Skeletal muscle satellite cell (primary cell): ENCODE data around the gene SLC35F1.

Experiments
- H3K27me3 ChIP-seq: 2 replicates; pipeline ENCODE4 v1.7.0; 2013; ENCODE audit warnings: low read length; ENCODE audit not compliant: control insufficient read depth, insufficient read depth
- H3K36me3 ChIP-seq: 2 replicates; pipeline ENCODE4 v1.7.0; 2013; ENCODE audit warnings: mild to moderate bottlenecking, control low read depth, low read length; ENCODE audit not compliant: insufficient read depth
- H3K4me1 ChIP-seq: 2 replicates; pipeline ENCODE4 v1.7.0; 2013; ENCODE audit warnings: low read length; ENCODE audit not compliant: control insufficient read depth, insufficient read depth
- H3K4me2 ChIP-seq: 2 replicates; pipeline ENCODE4 v1.7.0; 2013; ENCODE audit warnings: mild to moderate bottlenecking, low read length
- H3K4me3 ChIP-seq: 2 replicates; pipeline ENCODE4 v1.7.0; 2013; ENCODE audit warnings: low read length
- H3K9ac ChIP-seq: 2 replicates; pipeline ENCODE4 v1.7.0; 2013; ENCODE audit warnings: mild to moderate bottlenecking, low read depth, low read length, moderate library complexity
- H3K9me3 ChIP-seq: replicated peaks from 2 replicates; pipeline ENCODE4 v1.7.0; 2013; ENCODE audit warnings: mild to moderate bottlenecking, control low read depth, low read length

Gene SLC35F1

DNA sequence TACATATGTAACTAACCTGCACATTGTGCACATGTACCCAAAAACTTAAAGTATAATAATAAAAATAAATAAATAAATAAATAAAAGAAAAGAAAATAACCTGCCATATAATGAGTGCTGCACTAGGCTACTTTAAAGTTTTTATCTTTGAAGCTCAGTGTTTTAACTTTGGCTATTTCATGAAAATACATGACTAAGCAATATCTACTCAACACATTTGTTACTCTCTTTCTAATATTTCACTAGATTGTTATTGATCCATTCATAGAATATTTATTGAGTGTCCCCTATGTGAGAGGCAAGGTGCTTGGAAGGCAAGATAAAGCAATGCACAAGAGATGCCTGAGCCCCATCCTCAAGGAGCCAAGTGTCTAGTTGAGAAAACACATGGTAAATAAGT lies 221.7 kb downstream of the SLC35F1 start:
- no peak overlapping the region for H3K4me2 ChIP-seq
- H3K9me3 ChIP-seq = no peaks in the 10 kb centered on the region
- no peaks in the 10 kb centered on the region for H3K4me1 ChIP-seq
- no peak overlapping the region for H3K4me3 ChIP-seq
- H3K9ac ChIP-seq = no peak overlapping the region
- no peaks in the 10 kb centered on the region for H3K27me3 ChIP-seq
- no peaks in the 10 kb centered on the region for H3K36me3 ChIP-seq

DNA sequence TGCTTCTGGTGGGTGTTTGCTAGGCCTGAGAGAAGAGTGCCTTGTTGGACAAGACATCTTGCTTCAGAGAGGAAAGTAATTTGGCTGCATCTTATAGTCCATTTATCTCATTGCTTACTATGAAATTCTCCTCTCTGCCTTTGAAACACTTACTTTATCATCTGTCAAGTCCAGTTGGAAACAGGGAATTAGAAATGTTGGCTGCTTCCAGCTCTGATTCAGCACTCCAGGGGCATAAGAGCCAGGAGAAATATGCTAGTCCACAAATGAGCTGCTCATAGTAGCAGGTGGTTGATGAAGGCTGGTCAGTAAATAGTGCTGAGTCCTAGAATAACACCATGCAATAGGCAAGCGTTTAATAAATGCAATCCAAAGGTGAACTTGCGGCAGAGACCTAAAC lies 227.1 kb downstream of the SLC35F1 start:
- Histone ChIP-seq H3K36me3 (no peaks in the 10 kb centered on the region), H3K4me3 (no peak overlapping the region), H3K4me2 (no peak overlapping the region), H3K9me3 (no peaks in the 10 kb centered on the region), H3K4me1 (no peaks in the 10 kb centered on the region), H3K27me3 (peaks cover 3% of the 10 kb centered on the region), H3K9ac (no peak overlapping the region)

DNA sequence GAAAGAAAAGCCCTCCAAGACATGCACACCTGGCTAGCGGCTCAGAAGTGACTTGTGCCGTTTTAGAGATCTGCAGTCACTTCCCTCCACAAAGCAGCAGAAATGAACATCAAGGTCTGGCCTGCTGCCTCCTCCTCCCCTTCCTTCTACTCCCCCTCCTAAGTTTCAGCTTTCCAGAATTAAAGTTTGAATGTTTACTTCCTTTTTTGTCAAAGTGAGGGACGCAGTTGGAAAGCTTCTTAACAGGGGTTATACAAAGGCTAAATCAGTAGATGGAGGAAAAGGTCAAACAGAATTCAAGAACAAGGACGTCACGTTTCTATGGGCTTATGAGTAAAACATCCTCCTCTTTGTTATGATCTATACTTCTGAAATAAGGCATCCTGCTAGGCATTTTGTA lies 227.7 kb downstream of the SLC35F1 start:
- Histone ChIP-seq H3K36me3 (no peaks in the 10 kb centered on the region), H3K9me3 (no peaks in the 10 kb centered on the region), H3K9ac (no peak overlapping the region), H3K27me3 (peaks cover 3% of the 10 kb centered on the region), H3K4me2 (no peak overlapping the region), H3K4me3 (no peak overlapping the region), H3K4me1 (no peaks in the 10 kb centered on the region)

DNA sequence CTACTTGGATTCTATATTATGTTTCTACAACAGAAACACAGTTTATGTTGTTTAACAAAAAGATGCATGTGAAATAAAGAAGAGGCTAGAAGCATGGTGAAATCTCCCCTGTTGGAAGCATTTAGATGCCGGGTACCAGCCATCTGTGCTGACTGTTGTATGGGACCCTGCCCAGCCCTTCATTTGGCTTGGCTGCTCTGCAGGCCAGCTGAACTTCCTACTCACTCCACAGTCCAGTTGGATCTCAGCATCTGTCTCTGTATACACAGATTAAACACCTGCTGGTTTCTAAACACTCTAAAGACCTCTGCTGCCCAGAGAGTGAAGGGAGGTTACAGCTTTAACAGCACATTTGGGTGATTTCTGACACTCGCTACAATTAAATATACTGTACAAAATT lies 228.3 kb downstream of the SLC35F1 start:
- H3K4me3 ChIP-seq = no peak overlapping the region

DNA sequence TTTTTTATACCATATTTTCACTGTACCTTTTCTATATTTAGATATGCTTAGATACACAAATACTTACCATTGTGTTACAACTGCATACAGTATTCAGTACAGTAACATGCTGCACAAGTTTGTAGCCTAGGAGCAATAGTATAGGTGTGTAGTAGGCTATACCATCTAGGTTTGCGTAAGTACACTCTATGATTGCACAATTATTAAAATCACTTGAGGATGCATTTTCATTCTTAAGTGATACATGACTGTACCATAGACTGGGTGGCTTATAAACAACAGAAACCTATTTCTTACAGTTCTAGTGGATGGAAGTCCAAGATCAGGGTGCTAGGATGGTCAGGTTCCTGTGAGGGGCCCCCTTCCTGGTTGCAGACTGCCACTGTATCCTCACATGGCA lies 234.1 kb downstream of the SLC35F1 start:
- peaks cover 4% of the 10 kb centered on the region for H3K4me1 ChIP-seq
- H3K4me3 ChIP-seq = no peak overlapping the region
- no peak overlapping the region for H3K9ac ChIP-seq
- H3K4me2 ChIP-seq = no peak overlapping the region
- H3K27me3 ChIP-seq = no peaks in the 10 kb centered on the region
- H3K36me3 ChIP-seq = no peaks in the 10 kb centered on the region
- no peaks in the 10 kb centered on the region for H3K9me3 ChIP-seq

More for the DNA sequence above, 228.3 kb downstream of the SLC35F1 start:
- Histone ChIP-seq H3K9ac (no peak overlapping the region), H3K9me3 (no peaks in the 10 kb centered on the region), H3K4me1 (no peaks in the 10 kb centered on the region), H3K36me3 (no peaks in the 10 kb centered on the region), H3K27me3 (peaks cover 3% of the 10 kb centered on the region), H3K4me2 (no peak overlapping the region)

DNA sequence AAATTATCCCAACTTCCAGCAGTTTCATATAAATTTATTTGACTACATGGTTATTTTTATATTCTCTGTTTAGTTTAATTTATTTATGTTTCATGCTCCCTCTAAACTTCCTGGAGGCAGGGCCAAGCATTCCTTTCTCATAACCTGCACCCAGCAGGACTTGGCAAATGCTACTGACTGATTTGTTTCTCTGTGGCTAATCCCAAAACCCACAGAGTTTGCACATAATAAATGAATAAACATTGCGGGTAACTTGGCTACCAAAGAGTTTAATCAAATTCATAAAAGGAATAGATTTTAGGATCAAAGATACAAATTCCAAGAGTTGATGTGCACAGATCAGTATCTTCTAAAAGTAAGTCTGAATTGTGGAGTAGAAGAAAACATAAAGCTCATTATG lies 239.5 kb downstream of the SLC35F1 start:
- Histone ChIP-seq H3K9ac (no peak overlapping the region), H3K27me3 (no peaks in the 10 kb centered on the region), H3K4me1 (peaks cover 35% of the 10 kb centered on the region), H3K36me3 (no peaks in the 10 kb centered on the region), H3K9me3 (no peaks in the 10 kb centered on the region), H3K4me3 (no peak overlapping the region), H3K4me2 (no peak overlapping the region)

DNA sequence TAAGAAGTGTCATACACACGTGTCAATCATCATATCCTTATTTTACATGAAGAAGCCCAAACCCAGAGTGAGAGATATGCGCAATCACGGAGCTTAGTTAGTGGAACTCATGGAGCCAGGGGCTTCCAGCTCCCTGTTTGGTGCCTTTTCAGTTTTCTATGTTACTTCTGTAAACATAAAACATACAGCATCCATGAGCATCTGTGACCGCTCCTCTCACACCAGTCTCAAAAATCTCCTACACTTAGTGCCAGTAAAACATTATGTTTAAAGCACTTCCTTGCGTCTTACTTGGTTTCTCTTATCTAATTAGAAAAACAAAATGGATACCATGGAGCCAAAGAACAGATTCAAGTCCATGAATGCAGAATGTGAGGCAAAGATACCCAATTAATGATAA lies 240.4 kb downstream of the SLC35F1 start:
- Histone ChIP-seq H3K4me2 (no peak overlapping the region), H3K4me1 (peaks cover 35% of the 10 kb centered on the region), H3K9me3 (no peaks in the 10 kb centered on the region), H3K9ac (no peak overlapping the region), H3K36me3 (no peaks in the 10 kb centered on the region), H3K27me3 (no peaks in the 10 kb centered on the region), H3K4me3 (no peak overlapping the region)

DNA sequence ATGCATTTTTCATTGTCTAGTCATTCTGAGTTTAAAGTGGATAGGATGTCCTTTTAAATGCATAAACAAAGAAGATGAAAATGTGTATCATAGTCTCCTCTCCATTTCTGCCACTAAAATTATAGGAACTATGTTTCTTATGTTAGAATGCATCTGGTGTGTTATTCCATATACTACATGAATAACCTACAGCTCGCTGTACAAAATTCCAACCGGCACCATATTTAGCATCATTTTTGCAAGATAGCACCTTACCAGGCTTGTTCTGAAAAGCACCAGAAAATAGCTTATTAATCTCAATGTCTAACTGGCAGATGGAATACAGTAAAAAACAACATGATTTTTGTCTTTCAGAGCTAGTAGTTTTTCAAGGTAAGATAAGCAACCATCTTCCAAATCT lies 241.5 kb downstream of the SLC35F1 start:
- H3K4me2 ChIP-seq = no peak overlapping the region
- no peaks in the 10 kb centered on the region for H3K36me3 ChIP-seq
- H3K27me3 ChIP-seq = no peaks in the 10 kb centered on the region

DNA sequence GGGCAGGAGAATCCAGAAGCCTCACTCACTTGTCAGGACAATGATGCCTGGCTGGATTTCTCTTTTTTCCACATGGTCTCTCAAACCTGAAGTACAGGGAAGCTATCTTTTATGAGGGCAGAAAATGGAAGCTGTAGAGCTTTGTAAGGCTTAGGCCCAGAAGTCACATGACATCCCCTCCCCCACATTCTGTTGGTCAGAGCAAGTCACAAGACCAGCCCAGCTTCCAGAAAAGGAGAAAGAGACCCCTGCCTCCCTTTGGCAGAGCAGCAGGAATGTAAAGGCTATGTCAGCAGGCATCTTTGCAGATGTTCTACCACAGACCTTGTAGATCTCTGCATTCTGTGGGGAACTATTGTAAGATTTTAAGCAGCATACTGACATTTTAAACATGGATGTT lies 245.5 kb downstream of the SLC35F1 start:
- H3K4me1 ChIP-seq = peaks cover 18% of the 10 kb centered on the region

More for the DNA sequence above, 241.5 kb downstream of the SLC35F1 start:
- Histone ChIP-seq H3K9ac (no peak overlapping the region), H3K4me1 (peaks cover 35% of the 10 kb centered on the region), H3K9me3 (no peaks in the 10 kb centered on the region), H3K4me3 (no peak overlapping the region)

DNA sequence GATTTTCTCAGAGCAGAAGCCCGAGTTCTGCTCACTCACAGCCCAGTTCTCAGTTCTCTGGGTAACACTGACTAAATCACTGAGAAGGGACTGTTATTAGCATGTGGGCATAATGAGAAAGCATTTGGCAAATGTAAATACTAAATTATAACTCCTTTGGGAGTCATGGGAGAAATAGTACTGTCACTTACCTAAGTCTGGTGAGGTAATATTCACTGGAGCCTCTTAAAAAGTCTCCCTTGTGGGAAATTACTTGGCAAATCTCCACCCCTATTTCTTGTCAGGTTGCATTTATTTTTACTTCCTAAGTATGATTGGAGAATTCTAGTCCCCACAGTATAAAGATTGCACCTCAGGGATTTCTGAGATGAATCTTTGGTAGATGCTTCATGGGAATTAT lies 254.3 kb downstream of the SLC35F1 start:
- no peaks in the 10 kb centered on the region for H3K9me3 ChIP-seq
- H3K36me3 ChIP-seq = no peaks in the 10 kb centered on the region
- no peak overlapping the region for H3K9ac ChIP-seq
- H3K4me1 ChIP-seq = no peaks in the 10 kb centered on the region
- no peak overlapping the region for H3K4me3 ChIP-seq
- H3K27me3 ChIP-seq = no peaks in the 10 kb centered on the region
- no peak overlapping the region for H3K4me2 ChIP-seq

More for the DNA sequence above, 245.5 kb downstream of the SLC35F1 start:
- no peaks in the 10 kb centered on the region for H3K36me3 ChIP-seq
- no peak overlapping the region for H3K4me3 ChIP-seq
- no peaks in the 10 kb centered on the region for H3K9me3 ChIP-seq
- H3K4me2 ChIP-seq = no peak overlapping the region
- H3K27me3 ChIP-seq = no peaks in the 10 kb centered on the region
- H3K9ac ChIP-seq = no peak overlapping the region

DNA sequence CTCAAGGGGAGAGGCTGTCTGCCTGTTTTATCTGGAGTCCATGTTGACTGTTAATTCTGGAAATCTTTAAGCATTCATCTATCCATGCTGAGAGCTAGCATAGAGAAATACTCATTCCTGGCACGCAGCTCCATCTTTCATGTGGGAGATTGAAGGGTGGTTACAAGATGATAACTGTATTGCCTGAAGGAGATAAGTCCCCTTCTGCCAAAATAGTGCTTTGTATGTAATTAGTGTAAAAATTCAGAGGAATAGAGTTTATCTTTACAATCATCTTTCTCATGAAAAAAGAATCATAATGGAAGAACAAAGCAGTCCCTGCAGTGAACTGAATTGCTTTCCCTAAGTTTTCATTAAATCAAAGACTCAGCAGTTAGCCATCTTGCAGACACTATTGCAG lies 256.5 kb downstream of the SLC35F1 start:
- Histone ChIP-seq H3K9me3 (no peaks in the 10 kb centered on the region), H3K4me1 (no peaks in the 10 kb centered on the region), H3K27me3 (no peaks in the 10 kb centered on the region), H3K36me3 (no peaks in the 10 kb centered on the region), H3K9ac (no peak overlapping the region), H3K4me3 (no peak overlapping the region), H3K4me2 (no peak overlapping the region)

DNA sequence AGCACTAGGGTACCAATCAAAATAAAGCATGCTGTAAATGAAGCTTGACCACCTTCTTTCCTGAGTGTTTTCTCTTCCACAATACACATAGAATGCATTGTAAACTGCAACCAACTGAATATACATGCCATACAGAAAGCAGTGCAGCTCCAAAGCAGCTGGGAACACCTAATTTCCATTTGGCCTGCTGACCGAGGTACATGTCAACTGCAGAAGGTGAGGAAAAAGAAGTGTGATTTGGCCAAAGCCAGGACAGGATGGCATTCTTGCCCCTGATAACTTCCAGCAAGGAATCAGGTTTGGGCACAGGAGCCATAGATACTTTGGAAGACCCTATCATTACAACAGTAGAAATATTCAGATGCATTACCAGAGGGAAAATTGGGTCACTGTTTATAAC lies 258.4 kb downstream of the SLC35F1 start:
- H3K4me2 ChIP-seq = no peak overlapping the region

More for the DNA sequence above, 258.4 kb downstream of the SLC35F1 start:
- no peak overlapping the region for H3K4me3 ChIP-seq
- H3K36me3 ChIP-seq = no peaks in the 10 kb centered on the region
- H3K27me3 ChIP-seq = no peaks in the 10 kb centered on the region
- H3K4me1 ChIP-seq = no peaks in the 10 kb centered on the region
- no peaks in the 10 kb centered on the region for H3K9me3 ChIP-seq
- H3K9ac ChIP-seq = no peak overlapping the region
